ENCODE results near the gene CERS5. TPM values are rescaled to one million over a fixed set of nuclear protein-coding genes. Genes with fewer than 3 reads are reported as not detected.

CERS5 gene
- total RNA-seq, 4 donors from 2014 or later: 13.0 to 27.5 (median 21.2) TPM

DNA sequence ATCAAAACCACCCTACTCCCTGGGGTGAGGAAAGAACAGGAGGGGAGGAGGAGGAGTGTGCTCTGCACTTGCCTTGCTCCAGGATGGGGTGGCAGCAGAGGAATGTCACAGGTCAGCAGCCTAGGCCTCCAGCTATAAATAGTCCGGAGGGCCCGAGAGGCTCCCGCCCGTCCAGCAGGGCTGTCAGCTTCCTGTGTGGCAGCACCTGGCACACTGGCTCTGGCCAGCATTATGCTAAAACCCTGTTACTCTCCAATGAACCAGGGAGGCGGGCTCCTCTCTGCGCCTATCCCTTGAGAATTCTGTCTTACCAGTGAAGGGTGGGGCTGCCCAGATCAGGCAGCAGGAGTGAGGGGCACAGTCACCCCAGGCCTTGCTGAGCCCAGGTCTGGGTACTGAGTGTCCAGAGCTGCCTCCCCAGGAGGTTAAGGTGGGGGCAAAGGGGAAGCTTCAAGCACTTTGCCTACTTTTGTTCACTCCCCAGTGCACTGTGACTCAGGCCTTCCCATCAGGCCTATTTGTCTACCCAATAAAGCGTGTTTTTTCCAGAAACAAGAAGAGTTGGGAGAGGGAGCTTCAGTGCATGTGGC, 56.3 kb downstream of the CERS5 start:
- peak overlapping the region; percentile 76 to 95 (median 85) for H3K27ac ChIP-seq
- no peaks in the 10 kb centered on the region for H3K27me3 ChIP-seq
- peaks cover 0 to 6% (median 0%) of the 10 kb centered on the region in 3 donors for H3K36me3 ChIP-seq
- no peaks in the 10 kb centered on the region for H3K9me3 ChIP-seq
- H3K4me1 ChIP-seq: peaks cover 27 to 57% (median 38%) of the 10 kb centered on the region in 3 donors
- DNase-seq: no peak
- peak in 1 of 4 donors; percentile 25 for TF ChIP-seq POLR2A (IDR thresholded peaks at IDR 0.05)
- TF ChIP-seq, protein P1, sequence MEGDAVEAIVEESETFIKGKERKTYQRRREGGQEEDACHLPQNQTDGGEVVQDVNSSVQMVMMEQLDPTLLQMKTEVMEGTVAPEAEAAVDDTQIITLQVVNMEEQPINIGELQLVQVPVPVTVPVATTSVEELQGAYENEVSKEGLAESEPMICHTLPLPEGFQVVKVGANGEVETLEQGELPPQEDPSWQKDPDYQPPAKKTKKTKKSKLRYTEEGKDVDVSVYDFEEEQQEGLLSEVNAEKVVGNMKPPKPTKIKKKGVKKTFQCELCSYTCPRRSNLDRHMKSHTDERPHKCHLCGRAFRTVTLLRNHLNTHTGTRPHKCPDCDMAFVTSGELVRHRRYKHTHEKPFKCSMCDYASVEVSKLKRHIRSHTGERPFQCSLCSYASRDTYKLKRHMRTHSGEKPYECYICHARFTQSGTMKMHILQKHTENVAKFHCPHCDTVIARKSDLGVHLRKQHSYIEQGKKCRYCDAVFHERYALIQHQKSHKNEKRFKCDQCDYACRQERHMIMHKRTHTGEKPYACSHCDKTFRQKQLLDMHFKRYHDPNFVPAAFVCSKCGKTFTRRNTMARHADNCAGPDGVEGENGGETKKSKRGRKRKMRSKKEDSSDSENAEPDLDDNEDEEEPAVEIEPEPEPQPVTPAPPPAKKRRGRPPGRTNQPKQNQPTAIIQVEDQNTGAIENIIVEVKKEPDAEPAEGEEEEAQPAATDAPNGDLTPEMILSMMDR (IDR thresholded peaks at IDR 0.05): no peak
- intact Hi-C loops (cut with DNase I): no loop called here
- peak overlapping the region; percentile 13 to 90 (median 80) for H3K4me3 ChIP-seq
- 0% methylated on average over 1 of the region's 7 CpGs for WGBS, 2 donors

DNA sequence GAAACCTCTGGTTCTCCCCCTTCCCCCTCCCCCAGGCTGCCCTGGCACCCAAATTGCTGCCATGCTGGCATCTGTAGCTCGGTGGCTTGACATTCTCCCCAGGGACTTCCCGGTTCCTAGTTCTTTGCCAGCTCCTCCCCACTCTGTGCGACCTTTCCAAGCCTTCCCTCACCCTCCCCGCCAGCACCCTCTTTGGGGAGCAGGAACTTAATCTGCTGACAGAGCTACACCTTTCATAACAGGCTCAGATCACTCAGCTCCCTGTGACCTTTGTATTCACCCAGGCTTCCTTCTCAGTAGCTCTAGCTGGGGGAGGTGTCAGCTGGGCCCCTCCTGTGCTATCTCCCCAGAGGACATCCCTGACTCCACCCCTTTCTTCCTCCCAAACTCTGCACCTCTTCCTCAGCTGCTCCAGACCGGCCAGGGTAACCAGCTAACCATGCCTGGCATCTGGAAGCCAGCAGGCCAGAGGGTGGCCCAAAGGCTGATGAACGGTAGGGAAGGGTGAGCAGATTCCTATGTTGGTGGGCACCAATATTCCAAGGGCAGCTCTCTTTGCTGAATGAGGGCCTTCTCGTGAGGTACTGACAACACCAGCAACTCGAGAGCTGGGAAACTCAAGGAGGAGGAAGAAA, 56.9 kb downstream of the CERS5 start:
- DNase-seq: no peak
- Histone ChIP-seq H3K9me3 (no peaks in the 10 kb centered on the region), H3K4me3 (peak overlapping the region in 1 of 4 donors; percentile 78), H3K27me3 (no peaks in the 10 kb centered on the region), H3K4me1 (peaks cover 27 to 54% (median 38%) of the 10 kb centered on the region in 3 donors), H3K27ac (peak overlapping the region; percentile 76 to 95 (median 85)), H3K36me3 (no peaks in the 10 kb centered on the region)
- intact Hi-C loops (cut with DNase I): no loop called here
- TF ChIP-seq, protein P1 (IDR thresholded peaks at IDR 0.05): no peak
- no peak for TF ChIP-seq POLR2A (IDR thresholded peaks at IDR 0.05)
- 29 to 34% methylated on average over 6 to 7 of the region's 8 CpGs for WGBS, 2 donors

DNA sequence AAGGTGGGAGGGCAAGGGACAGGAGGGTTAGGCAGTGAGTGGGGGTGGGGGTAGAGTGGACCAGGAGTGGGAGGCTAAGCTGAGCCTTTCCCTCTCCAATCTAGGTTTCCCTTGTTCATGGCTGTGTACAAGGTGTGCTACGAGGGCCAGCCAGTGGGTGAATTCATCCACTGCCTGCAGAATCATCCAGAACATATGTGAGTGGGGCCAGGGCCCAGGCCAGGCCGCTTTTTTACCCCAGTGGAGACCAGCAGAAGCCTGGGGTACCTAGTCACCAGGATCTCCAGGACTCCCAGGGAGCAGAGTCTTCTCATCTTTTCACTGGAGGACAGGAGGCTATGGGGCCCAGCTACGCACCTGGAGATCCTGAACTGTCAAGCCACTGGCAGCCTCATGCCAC, 57.9 kb downstream of the CERS5 start:
- H3K4me1 ChIP-seq: peaks cover 28 to 55% (median 39%) of the 10 kb centered on the region in 3 donors
- H3K4me3 ChIP-seq: no peak overlapping the region
- 83 to 100% methylated on average over 2 of the region's 3 CpGs for WGBS, 2 donors
- intact Hi-C loops (cut with DNase I): no loop called here
- no peaks in the 10 kb centered on the region for H3K9me3 ChIP-seq
- DNase-seq: no peak
- no peaks in the 10 kb centered on the region for H3K36me3 ChIP-seq
- no peaks in the 10 kb centered on the region for H3K27me3 ChIP-seq
- peak overlapping the region; percentile 76 to 95 (median 85) for H3K27ac ChIP-seq
- TF ChIP-seq, protein P1 (IDR thresholded peaks at IDR 0.05): no peak
- TF ChIP-seq POLR2A (IDR thresholded peaks at IDR 0.05): no peak

DNA sequence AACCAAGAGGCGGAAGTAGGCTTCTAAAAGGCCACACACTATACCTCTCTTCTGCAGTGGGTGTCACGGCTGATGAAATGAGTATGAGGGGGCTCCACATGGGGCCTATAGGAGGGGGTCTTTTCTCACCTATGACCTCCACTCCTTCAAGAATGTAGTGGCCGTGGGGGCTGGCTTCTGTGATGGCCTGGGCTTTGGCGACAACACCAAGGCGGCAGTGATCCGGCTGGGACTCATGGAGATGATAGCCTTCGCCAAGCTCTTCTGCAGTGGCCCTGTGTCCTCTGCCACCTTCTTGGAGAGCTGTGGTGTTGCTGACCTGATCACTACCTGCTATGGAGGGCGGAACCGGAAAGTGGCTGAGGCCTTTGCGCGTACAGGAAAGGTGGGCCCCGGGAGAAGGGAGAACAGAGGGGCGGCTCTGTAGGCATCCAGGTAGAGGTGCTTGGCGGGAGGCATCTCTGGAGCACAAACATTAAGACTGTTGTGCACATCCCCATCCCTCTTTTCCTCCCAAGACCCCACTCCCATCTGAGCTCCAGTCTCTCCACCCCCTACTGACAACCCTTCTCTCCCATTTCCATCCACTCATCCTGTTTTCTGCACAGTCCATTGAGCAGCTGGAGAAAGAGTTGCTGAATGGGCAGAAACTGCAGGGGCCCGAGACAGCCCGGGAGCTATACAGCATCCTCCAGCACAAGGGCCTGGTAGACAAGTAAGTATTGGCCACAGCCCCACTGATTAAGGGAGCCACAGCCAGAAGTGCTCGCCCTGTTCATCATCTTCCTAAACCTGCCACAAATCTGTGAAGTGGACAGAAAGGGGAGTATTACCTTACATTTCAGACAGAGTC, 59.5 kb downstream of the CERS5 start:
- no peak for DNase-seq
- H3K27ac ChIP-seq: no peak overlapping the region
- H3K4me1 ChIP-seq: peaks cover 33 to 50% (median 33%) of the 10 kb centered on the region in 3 donors
- intact Hi-C loops (cut with DNase I): no loop called here
- H3K27me3 ChIP-seq: no peaks in the 10 kb centered on the region
- TF ChIP-seq, protein P1 (IDR thresholded peaks at IDR 0.05): no peak
- no peak for TF ChIP-seq POLR2A (IDR thresholded peaks at IDR 0.05)
- H3K9me3 ChIP-seq: no peaks in the 10 kb centered on the region
- 94 to 95% methylated on average over 13 to 16 of the region's 17 CpGs for WGBS, 2 donors
- no peak overlapping the region for H3K4me3 ChIP-seq
- H3K36me3 ChIP-seq: no peaks in the 10 kb centered on the region

All from esophagus squamous epithelium (tissue), 5 donors.